Stomach (tissue), 9 donors: ENCODE data around the gene ALDH7A1. TPM values are rescaled to one million over a fixed set of nuclear protein-coding genes. Genes with fewer than 3 reads are reported as not detected.
A peak's percentile ranks its signal among the peaks of the same experiment; 100 is the strongest.

ENCODE experiments used
- DNase-seq, 2 donors: peaks; one replicate each; pipeline versions ENCODE4 v3.0.0 to v3.0.0-alpha.2; 2013 to 2019
- H3K27ac ChIP-seq, 5 donors: fragments of 200-600 bp in 4 of 5; sonication (generic) in 4 of 5; one replicate each; pipeline ENCODE4 v1.5.1; 2013 to 2019; ENCODE audit warnings: mild to moderate bottlenecking in 1 of 5, moderate library complexity in 1 of 5
- H3K27me3 ChIP-seq, 3 donors: fragments of 200-600 bp; sonication (generic); one replicate each; pipeline ENCODE4 v1.5.1; 2017 to 2019; ENCODE audit warnings: mixed run types in 1 of 3
- H3K36me3 ChIP-seq, 4 donors: fragments of 200-600 bp; sonication (generic); 1 replicate in 3 of 4; 2 replicates in 1 of 4; pipeline ENCODE4 v1.5.1; 2016 to 2019
- H3K4me1 ChIP-seq, 4 donors: fragments of 200-600 bp; sonication (generic); one replicate each; pipeline ENCODE4 v1.5.1; 2016 to 2019
- H3K4me3 ChIP-seq, 4 donors: fragments of 200-600 bp; sonication (generic) in 3 of 4; one replicate each; pipeline ENCODE4 v1.5.1; 2016 to 2019; ENCODE audit warnings: mild to moderate bottlenecking in 1 of 4
- H3K9me3 ChIP-seq, 4 donors: fragments of 200-600 bp; sonication (generic); one replicate each; pipeline ENCODE4 v1.5.1; 2016 to 2019
- EP300 ChIP-seq: sonication (generic); formaldehyde crosslinking; IDR thresholded peaks from one replicate; pipeline ENCODE4 v1.6.1; 2017; ENCODE audit warnings: antibody characterized with exemption
- POLR2A ChIP-seq, 4 donors: fragments of 450-650 bp; IDR thresholded peaks; one replicate each; pipeline ENCODE4 v1.6.1; 2016; ENCODE audit warnings: antibody characterized with exemption in 4 of 4, control low read depth in 2 of 4, mild to moderate bottlenecking in 1 of 4, moderate library complexity in 1 of 4
- POLR2AphosphoS5 ChIP-seq, 3 donors: sonication (generic); formaldehyde crosslinking; IDR thresholded peaks; one replicate each; pipeline ENCODE4 v1.6.1; 2016; ENCODE audit warnings: antibody characterized with exemption in 3 of 3
- WGBS, 5 donors: extraction: QIAGEN DNeasy Blood & Tissue Kit in 3 of 5; methylation state at CpG; one replicate each; pipeline versions ENCODE4 v1.1.5 to v1.1.7; 2013 to 2018; 5-methylcytosine and 5-hydroxymethylcytosine counted together
- intact Hi-C: fragments of 100-400 bp; cut with DNase I; formaldehyde crosslinking; loops from one replicate; pipeline ENCODE4 v1.15.1; 2023; ENCODE audit warnings: low total_unique reads
- polyA plus RNA-seq, 3 donors: library from polyadenylated mRNA; stranded (reverse); fragments of 200-250 nt; gene quantifications; one replicate each; pipeline ENCODE4 v1.2.3, GENCODE V29; 2013
- total RNA-seq, 5 donors: library from RNA; depleted of rRNA; stranded (reverse); fragments of >200 nt; gene quantifications; one replicate each; pipeline versions ENCODE4 v1.1.0 to v1.2.3, GENCODE V29; 2014 to 2016
- TF ChIP-seq, protein P1 (sequence below), 7 experiments: fragments of 450-650 bp in 4 of 7; fragments of 200-600 bp in 3 of 7; sonication (generic) in 3 of 7; IDR thresholded peaks; one replicate each; pipeline ENCODE4 v1.5.1; 2016 to 2019; ENCODE audit warnings: antibody characterized with exemption in 7 of 7, control low read depth in 2 of 7, mild to moderate bottlenecking in 1 of 7
- donor health status: healthy with polysubstance abuse.
- donor health status: Bipolar disorder and iron deficiency.
- donor health status: healthy.

The ALDH7A1 gene
- total and polyA plus RNA-seq, 8 donors = 4.9 to 55.6 (median 32.6) TPM

DNA sequence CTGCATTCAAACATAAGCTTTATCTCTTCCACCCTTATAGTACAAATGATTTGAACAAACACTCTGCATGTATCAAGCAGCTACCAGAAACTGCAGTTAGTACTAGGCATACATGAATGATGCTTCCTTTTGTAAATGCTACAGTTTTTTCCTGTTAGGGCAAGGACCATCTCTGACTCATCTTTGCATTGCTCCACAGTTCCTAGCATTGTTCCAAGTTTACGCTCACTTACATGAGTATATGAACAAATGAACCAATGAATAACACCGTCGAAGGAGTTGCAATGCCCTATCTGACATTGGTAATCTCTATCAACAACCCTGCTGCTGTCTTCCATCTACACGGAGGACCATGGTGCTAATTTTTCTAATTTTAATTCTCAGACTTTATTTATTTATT is 2.1 kb upstream of the ALDH7A1 start:
- Histone ChIP-seq H3K27me3 (no peaks in the 10 kb centered on the region), H3K27ac (peak overlapping the region in 1 of 5 donors; percentile 23), H3K4me3 (no peak overlapping the region), H3K4me1 (peaks cover 7 to 45% (median 37%) of the 10 kb centered on the region in 4 donors), H3K36me3 (peaks cover 0 to 6% (median under 1%) of the 10 kb centered on the region in 4 donors), H3K9me3 (no peaks in the 10 kb centered on the region)
- TF ChIP-seq POLR2A (IDR thresholded peaks at IDR 0.05) (no peak), EP300 (no peak), POLR2AphosphoS5 (IDR thresholded peaks at IDR 0.05) (no peak)
- TF ChIP-seq, protein P1, sequence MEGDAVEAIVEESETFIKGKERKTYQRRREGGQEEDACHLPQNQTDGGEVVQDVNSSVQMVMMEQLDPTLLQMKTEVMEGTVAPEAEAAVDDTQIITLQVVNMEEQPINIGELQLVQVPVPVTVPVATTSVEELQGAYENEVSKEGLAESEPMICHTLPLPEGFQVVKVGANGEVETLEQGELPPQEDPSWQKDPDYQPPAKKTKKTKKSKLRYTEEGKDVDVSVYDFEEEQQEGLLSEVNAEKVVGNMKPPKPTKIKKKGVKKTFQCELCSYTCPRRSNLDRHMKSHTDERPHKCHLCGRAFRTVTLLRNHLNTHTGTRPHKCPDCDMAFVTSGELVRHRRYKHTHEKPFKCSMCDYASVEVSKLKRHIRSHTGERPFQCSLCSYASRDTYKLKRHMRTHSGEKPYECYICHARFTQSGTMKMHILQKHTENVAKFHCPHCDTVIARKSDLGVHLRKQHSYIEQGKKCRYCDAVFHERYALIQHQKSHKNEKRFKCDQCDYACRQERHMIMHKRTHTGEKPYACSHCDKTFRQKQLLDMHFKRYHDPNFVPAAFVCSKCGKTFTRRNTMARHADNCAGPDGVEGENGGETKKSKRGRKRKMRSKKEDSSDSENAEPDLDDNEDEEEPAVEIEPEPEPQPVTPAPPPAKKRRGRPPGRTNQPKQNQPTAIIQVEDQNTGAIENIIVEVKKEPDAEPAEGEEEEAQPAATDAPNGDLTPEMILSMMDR (IDR thresholded peaks at IDR 0.05) = no peak
- DNase-seq = peak in 1 of 2 donors; percentile 16
- intact Hi-C loops = no loop called here
- 79 to 85% (median 80%) methylated on average over 4 of the region's 4 CpGs for WGBS, 5 donors

DNA sequence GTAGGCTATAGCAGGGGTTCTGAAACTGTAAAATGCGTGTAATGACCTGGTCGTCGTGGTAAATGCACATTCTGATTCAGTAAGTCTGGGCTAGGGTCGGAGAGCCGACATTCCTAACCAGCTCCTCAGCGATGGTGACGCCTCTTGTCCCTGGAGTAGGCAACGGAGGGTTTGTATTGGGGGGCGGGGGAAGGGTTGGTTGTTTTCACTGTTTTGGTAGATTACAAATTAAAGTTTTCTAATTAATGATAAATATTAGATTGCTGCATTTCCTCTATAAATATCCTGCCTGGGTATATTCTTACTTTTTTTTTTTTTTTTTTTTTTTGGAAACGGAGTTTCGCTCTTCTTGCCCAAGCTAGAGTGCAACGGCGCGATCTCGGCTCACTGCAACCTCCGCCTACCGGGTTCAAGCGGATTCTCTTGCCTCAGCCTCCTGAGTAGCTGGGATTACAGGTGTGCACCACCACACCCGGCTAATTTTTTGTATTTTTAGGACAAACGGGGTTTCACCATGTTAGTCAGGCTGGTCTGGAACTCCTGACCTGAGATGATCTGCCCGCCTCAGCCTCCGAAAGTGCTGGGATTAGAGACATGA is 566 bp upstream of the ALDH7A1 start:
- H3K36me3 ChIP-seq = peaks cover 0 to 16% (median 15%) of the 10 kb centered on the region in 4 donors
- 60 to 67% (median 63%) methylated on average over 21 to 22 of the region's 22 CpGs for WGBS, 5 donors
- no peaks in the 10 kb centered on the region for H3K9me3 ChIP-seq
- TF ChIP-seq EP300 (no peak), POLR2A (IDR thresholded peaks at IDR 0.05) (no peak), POLR2AphosphoS5 (IDR thresholded peaks at IDR 0.05) (no peak)
- TF ChIP-seq, protein P1 (IDR thresholded peaks at IDR 0.05) = no peak
- no peaks in the 10 kb centered on the region for H3K27me3 ChIP-seq
- H3K4me1 ChIP-seq = peaks cover 0 to 32% (median 28%) of the 10 kb centered on the region in 4 donors
- peak overlapping the region; percentile 56 to 73 (median 64) for H3K4me3 ChIP-seq
- intact Hi-C loops = no loop called here
- peak overlapping the region; percentile 74 to 87 (median 84) for H3K27ac ChIP-seq
- no peak for DNase-seq

DNA sequence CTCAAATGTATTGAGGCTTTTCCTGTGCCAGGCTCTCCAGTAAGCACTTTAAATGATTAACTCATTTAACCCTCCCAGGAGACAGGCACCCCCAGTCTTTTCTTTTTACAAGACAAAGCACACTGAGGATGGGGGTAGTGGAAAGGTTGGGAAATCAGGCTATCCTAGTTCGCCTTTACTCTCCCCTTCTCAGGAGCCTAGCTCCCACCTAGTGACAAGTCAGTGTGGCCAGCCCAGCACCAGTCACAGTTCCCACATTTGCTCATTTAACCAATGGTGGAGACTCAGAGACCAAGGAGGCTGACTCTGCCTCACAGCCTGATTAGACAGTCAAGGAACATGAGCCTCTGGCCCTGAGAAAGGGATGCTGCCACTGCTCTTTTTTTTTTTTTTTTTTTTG is 3.5 kb downstream of the ALDH7A1 start:
- TF ChIP-seq, protein P1 (IDR thresholded peaks at IDR 0.05) = no peak
- no peak for TF ChIP-seq POLR2AphosphoS5 (IDR thresholded peaks at IDR 0.05)
- H3K4me3 ChIP-seq = no peak overlapping the region
- no peaks in the 10 kb centered on the region for H3K9me3 ChIP-seq
- no peak overlapping the region for H3K27ac ChIP-seq
- WGBS, 5 donors = 86 to 100% (median 96%) methylated on average over 1 of the region's 1 CpG
- intact Hi-C loops = no loop called here
- H3K4me1 ChIP-seq = peaks cover 0 to 26% (median 21%) of the 10 kb centered on the region in 4 donors
- no peak for DNase-seq
- H3K36me3 ChIP-seq = peaks cover 4 to 55% (median 48%) of the 10 kb centered on the region in 4 donors
- H3K27me3 ChIP-seq = no peaks in the 10 kb centered on the region

DNA sequence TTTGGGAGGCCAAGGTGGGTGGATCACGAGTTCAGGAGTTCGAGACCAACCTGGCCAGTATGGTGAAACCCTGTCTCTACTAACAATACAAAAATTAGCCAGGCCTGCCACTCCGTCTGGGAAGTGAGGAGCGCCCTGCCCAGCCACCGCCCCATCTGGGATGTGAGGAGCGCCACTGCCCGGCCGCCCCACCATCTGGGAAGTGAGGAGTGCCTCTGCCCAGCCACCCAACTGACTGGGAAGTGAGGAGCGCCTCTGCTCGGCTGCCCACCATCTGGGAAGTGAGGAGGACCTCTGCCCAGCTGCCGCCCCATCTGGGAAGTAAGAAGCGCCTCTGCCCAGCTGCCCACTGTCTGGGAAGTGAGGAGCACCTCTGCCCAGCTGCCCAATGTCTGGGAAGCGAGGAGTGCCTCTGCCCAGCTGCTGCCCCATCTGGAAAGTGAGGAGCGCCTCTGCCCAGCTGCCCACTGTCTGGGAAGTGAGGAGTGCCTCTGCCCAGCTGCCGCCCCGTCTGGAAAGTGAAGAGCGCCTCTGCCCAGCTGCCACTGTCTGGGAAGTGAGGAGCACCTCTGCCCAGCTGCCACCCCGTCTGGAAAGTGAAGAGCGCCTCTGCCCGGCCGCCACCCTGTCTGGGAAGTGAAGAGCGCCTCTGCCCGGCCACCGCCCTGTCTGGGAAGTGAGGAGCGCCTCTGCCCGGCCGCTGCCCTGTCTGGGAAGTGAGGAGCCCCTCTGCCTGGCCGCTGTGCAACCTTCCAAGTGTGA is 5.3 kb downstream of the ALDH7A1 start:
- Histone ChIP-seq H3K4me3 (no peak overlapping the region), H3K4me1 (peaks cover 0 to 23% (median 16%) of the 10 kb centered on the region in 4 donors)

More for the DNA sequence above, 5.3 kb downstream of the ALDH7A1 start:
- intact Hi-C loops = no loop called here
- 90 to 97% (median 96%) methylated on average over 16 to 28 of the region's 28 CpGs for WGBS, 5 donors
- Histone ChIP-seq H3K9me3 (no peaks in the 10 kb centered on the region), H3K36me3 (peaks cover 4 to 74% (median 65%) of the 10 kb centered on the region in 4 donors), H3K27me3 (no peaks in the 10 kb centered on the region), H3K27ac (no peak overlapping the region)
- peak in 1 of 2 donors; percentile 4 for DNase-seq
- TF ChIP-seq EP300 (no peak), POLR2AphosphoS5 (IDR thresholded peaks at IDR 0.05) (no peak), POLR2A (IDR thresholded peaks at IDR 0.05) (no peak)
- TF ChIP-seq, protein P1 (IDR thresholded peaks at IDR 0.05) = no peak
